ENCODE data around the gene SPAG8.

SPAG8 gene

DNA sequence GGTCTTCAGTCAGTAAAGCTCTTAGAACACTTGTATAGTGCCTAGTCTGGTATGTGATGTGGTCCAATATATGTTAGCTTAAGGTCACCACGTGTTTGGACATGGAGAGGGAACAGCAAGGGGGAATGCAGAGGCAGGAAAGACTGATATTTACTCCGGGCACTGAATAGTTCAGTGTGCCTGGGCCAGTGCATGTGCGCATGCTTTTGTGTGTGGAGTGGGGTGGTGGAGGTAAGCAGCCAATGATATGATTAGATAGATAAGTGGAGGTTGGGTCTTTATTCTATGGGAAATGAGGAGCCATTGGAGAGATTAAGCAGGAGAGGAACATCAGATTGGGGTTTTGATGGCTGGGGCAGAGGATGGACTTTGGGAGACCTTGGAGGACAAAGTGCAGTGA is 44.1 kb upstream of the SPAG8 start:
- no peak overlapping the region for H3K4me3 ChIP-seq (ENCODE audit: control insufficient read depth, low read depth, low read length)
- TF ChIP-seq, protein P1, sequence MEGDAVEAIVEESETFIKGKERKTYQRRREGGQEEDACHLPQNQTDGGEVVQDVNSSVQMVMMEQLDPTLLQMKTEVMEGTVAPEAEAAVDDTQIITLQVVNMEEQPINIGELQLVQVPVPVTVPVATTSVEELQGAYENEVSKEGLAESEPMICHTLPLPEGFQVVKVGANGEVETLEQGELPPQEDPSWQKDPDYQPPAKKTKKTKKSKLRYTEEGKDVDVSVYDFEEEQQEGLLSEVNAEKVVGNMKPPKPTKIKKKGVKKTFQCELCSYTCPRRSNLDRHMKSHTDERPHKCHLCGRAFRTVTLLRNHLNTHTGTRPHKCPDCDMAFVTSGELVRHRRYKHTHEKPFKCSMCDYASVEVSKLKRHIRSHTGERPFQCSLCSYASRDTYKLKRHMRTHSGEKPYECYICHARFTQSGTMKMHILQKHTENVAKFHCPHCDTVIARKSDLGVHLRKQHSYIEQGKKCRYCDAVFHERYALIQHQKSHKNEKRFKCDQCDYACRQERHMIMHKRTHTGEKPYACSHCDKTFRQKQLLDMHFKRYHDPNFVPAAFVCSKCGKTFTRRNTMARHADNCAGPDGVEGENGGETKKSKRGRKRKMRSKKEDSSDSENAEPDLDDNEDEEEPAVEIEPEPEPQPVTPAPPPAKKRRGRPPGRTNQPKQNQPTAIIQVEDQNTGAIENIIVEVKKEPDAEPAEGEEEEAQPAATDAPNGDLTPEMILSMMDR (IDR thresholded peaks at IDR 0.05; ENCODE audit: control insufficient read depth, insufficient read depth, low read depth, low read length, missing control alignments): no peak
- DNase-seq (ENCODE audit: low read depth): no peak

DNA sequence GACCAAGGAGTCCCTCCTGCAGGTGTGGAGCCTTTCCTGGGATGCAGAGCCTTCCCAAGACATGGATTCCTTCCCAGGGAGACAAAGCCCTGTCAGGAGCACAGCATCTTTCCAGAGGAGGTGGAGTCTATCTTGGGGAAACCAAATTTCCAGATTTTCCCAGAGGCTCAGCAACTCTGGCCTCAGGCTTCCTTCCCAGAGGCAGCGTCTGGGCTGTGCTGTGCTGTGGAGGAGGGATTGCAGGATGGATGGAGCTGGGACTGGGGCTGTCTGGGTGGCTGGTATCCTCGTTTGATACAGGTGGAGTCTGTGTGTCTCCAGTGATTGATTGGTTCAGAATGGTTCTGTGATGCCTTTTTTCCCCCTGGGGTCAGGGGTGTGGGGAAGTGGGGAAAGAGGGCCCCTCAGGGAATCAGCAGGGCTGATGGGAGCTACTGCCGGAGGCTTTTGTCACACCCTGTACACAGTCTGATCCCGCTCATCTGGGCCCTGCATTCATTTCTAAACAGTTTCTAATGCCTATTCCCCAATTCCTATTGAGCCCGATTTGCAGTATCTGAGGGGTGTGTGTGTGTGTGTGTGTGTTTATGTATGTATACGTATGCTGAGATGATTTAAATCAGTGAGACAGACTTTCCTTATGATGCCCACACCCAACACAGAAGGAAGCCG is 42.2 kb upstream of the SPAG8 start:
- TF ChIP-seq, protein P1 (IDR thresholded peaks at IDR 0.05; ENCODE audit: control insufficient read depth, insufficient read depth, low read depth, low read length, missing control alignments): no peak
- no peak overlapping the region for H3K4me3 ChIP-seq (ENCODE audit: control insufficient read depth, low read depth, low read length)
- no peak for DNase-seq (ENCODE audit: low read depth)

DNA sequence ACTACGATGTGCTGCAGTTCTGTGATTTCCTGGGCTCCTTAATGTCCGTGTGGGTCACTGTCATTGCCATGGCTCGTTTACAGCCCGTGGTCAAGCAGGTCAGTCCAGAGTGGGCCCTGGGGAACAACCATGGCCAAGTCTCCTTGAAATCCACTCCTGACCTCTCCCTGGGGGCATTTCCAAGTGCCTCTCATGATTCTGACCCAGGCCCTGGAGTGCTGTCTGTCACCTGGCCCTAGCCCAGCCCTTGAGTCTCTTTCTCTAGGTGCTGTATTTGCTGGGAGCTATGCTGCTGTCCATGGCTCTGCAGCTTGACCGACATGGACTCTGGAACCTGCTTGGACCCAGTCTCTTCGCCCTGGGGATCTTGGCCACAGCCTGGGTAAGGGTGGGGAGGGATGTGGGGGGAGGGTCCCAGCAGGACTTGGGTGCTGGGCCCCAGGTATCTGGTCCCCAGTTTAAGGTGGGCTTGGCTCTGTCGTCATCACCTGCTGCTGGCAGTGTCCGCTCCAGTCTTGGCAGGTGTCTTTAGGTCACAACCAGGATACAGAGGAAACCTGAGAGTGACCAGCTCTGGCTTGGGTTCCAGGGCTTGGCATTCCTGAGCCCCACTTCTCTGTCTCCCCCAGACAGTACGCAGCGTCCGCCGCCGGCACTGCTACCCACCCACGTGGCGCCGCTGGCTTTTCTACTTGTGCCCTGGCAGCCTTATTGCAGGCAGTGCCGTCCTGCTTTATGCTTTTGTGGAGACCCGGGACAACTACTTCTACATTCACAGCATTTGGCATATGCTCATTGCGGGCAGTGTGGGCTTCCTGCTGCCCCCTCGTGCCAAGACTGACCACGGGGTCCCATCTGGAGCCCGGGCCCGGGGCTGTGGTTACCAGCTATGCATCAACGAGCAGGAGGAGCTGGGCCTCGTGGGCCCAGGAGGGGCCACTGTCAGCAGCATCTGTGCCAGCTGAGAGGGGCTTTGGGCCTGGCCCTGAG is 41.1 kb upstream of the SPAG8 start:
- H3K4me3 ChIP-seq (ENCODE audit: control insufficient read depth, low read depth, low read length): no peak overlapping the region
- TF ChIP-seq, protein P1 (IDR thresholded peaks at IDR 0.05; ENCODE audit: control insufficient read depth, insufficient read depth, low read depth, low read length, missing control alignments): no peak
- no peak for DNase-seq (ENCODE audit: low read depth)

DNA sequence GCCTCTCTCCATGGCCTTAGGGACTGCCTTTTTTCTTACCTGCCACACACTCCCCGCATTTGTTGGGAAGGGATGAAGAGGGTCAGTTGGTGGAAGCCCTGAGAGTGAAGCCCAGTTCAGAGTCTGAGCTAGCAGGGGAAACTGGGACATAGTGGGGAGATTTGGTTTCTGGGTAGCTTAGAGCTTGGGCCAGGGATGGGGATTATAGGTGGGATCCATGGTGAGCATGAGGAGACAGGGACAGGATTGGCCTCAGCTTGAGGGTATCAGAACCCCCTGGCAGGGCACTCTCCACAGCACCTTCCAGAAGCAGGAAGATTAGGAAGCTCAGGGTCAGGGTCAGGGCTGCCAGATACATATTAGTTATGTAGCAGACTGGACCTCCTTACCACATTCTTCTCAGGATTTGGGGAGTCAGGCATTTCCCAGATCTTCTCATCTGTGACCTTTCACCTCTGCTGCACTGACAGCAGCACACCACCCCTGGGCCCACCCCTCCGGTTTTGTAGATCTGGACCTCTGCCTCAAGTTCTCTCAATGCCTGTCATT is 40.3 kb upstream of the SPAG8 start:
- TF ChIP-seq, protein P1 (IDR thresholded peaks at IDR 0.05; ENCODE audit: control insufficient read depth, insufficient read depth, low read depth, low read length, missing control alignments): no peak
- no peak overlapping the region for H3K4me3 ChIP-seq (ENCODE audit: control insufficient read depth, low read depth, low read length)
- DNase-seq (ENCODE audit: low read depth): no peak

DNA sequence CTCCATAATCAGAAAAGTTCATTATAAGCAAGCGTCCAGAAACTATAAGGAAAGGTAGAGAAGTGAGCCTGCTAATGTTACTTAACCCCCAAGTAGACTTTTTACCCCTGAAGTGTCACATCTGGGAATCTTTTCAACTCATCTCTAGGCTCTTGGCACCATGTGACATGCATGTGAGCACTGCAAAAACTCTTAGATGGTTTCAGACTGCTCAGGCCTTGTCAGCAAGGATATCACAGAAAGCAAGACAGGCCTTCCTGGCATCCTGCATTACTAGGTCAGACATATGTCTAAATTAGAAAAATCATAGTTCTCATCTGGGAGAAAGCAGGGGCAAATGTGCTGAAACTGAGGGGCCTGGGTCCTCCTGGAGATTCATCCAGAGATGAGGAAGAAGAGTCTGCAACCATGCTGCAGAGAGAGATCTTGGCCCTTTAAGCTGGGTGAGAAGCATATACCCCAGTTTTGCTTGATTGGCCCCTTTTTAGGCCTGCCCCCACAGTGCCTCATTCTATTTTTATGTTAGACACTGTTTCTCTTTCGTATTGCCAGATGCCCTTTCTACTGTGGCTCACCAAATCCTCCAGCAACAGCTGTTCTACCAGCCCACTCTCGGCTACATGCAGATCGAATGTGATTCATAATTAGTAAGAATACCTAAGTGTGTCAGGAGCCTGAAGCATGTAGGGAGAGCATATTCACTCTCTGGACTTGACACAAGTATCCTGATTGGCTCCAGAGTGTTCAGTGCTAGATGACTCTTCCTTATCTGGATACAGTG is 35.9 kb upstream of the SPAG8 start:
- TF ChIP-seq, protein P1 (IDR thresholded peaks at IDR 0.05; ENCODE audit: control insufficient read depth, insufficient read depth, low read depth, low read length, missing control alignments): no peak
- peak; percentile 76 for DNase-seq (ENCODE audit: low read depth)
- H3K4me3 ChIP-seq (ENCODE audit: control insufficient read depth, low read depth, low read length): no peak overlapping the region
